Osteocyte (in vitro differentiated cells): ENCODE data around the gene HLA-DOB. TPM values are rescaled to one million over a fixed set of nuclear protein-coding genes. Genes with fewer than 3 reads are reported as not detected.

ENCODE experiments used
- DNase-seq: peaks from one replicate; pipeline ENCODE4 v3.0.0; 2021; ENCODE audit warnings: mixed read lengths; ENCODE audit not compliant: unreplicated experiment; ENCODE audit errors: extremely low spot score
- H3K27ac Mint-ChIP-seq: one replicate; pipeline ENCODE4 v1.8.0; 2021; ENCODE audit warnings: mild to moderate bottlenecking, mixed read lengths; ENCODE audit not compliant: unreplicated experiment
- H3K27me3 Mint-ChIP-seq: one replicate; pipeline ENCODE4 v1.8.0; 2021; ENCODE audit warnings: mixed read lengths; ENCODE audit not compliant: unreplicated experiment
- H3K36me3 Mint-ChIP-seq: one replicate; pipeline ENCODE4 v1.8.0; 2021; ENCODE audit warnings: mixed read lengths; ENCODE audit not compliant: unreplicated experiment
- H3K4me1 Mint-ChIP-seq: one replicate; pipeline ENCODE4 v1.8.0; 2021; ENCODE audit warnings: mixed read lengths; ENCODE audit not compliant: unreplicated experiment
- H3K4me3 Mint-ChIP-seq: one replicate; pipeline ENCODE4 v1.8.0; 2021; ENCODE audit warnings: mild to moderate bottlenecking, moderate library complexity, mixed read lengths; ENCODE audit not compliant: unreplicated experiment
- H3K9me3 Mint-ChIP-seq: one replicate; pipeline ENCODE4 v1.8.0; 2021; ENCODE audit warnings: mixed read lengths; ENCODE audit not compliant: unreplicated experiment
- CTCF ChIP-seq: fragments of 200-600 bp; sonication (generic); IDR thresholded peaks from 2 replicates; pipeline ENCODE4 v1.5.0; 2021; ENCODE audit warnings: antibody characterized with exemption, mild to moderate bottlenecking, moderate library complexity
- total RNA-seq: library from RNA; stranded (reverse); gene quantifications from 2 replicates; pipeline ENCODE4 v1.2.1, GENCODE V29; 2021

HLA-DOB gene
- total RNA-seq, 1 donor from 2014 or later: 0.24 TPM

GRCh38 chr6:32832535-32832934 is 15.7 kb upstream of the HLA-DOB start:
- DNase-seq: no peak
- TF ChIP-seq CTCF: no peak
- Mint-ChIP-seq H3K9me3 (no peaks in the 10 kb centered on the region), H3K27ac (no peak overlapping the region), H3K4me1 (peaks cover 8% of the 10 kb centered on the region), H3K27me3 (no peaks in the 10 kb centered on the region), H3K36me3 (peaks cover 29% of the 10 kb centered on the region), H3K4me3 (no peak overlapping the region)

GRCh38 chr6:32830936-32831335 is 14.1 kb upstream of the HLA-DOB start:
- DNase-seq: no peak
- Mint-ChIP-seq H3K27me3 (no peaks in the 10 kb centered on the region), H3K4me3 (no peak overlapping the region)

GRCh38 chr6:32830017-32830416 is 13.2 kb upstream of the HLA-DOB start:
- Mint-ChIP-seq H3K36me3 (peaks cover 22% of the 10 kb centered on the region), H3K9me3 (no peaks in the 10 kb centered on the region), H3K4me1 (no peaks in the 10 kb centered on the region), H3K27me3 (no peaks in the 10 kb centered on the region), H3K4me3 (no peak overlapping the region), H3K27ac (no peak overlapping the region)
- DNase-seq: no peak
- no peak for TF ChIP-seq CTCF

More at GRCh38 chr6:32830936-32831335, 14.1 kb upstream of the HLA-DOB start:
- no peak for TF ChIP-seq CTCF
- no peaks in the 10 kb centered on the region for H3K9me3 Mint-ChIP-seq
- peaks cover 27% of the 10 kb centered on the region for H3K36me3 Mint-ChIP-seq
- H3K4me1 Mint-ChIP-seq: no peaks in the 10 kb centered on the region
- H3K27ac Mint-ChIP-seq: no peak overlapping the region

- H3K9me3 Mint-ChIP-seq: no peaks in the 10 kb centered on the region
Observed at GRCh38 chr6:32829495-32829894, 12.7 kb upstream of the HLA-DOB start.

GRCh38 chr6:32827025-32827424 is 10.2 kb upstream of the HLA-DOB start:
- Mint-ChIP-seq H3K27me3 (no peaks in the 10 kb centered on the region), H3K4me3 (no peak overlapping the region), H3K9me3 (no peaks in the 10 kb centered on the region), H3K27ac (no peak overlapping the region), H3K36me3 (peaks cover 16% of the 10 kb centered on the region), H3K4me1 (no peaks in the 10 kb centered on the region)
- TF ChIP-seq CTCF: no peak
- DNase-seq: no peak

More at GRCh38 chr6:32829495-32829894, 12.7 kb upstream of the HLA-DOB start:
- no peaks in the 10 kb centered on the region for H3K27me3 Mint-ChIP-seq
- H3K4me3 Mint-ChIP-seq: no peak overlapping the region
- H3K36me3 Mint-ChIP-seq: peaks cover 19% of the 10 kb centered on the region
- DNase-seq: no peak
- H3K27ac Mint-ChIP-seq: no peak overlapping the region
- no peaks in the 10 kb centered on the region for H3K4me1 Mint-ChIP-seq
- TF ChIP-seq CTCF: no peak
